Testis (tissue), 3 donors: ENCODE results near the gene RDH11. TPM values are rescaled to one million over a fixed set of nuclear protein-coding genes. Genes with fewer than 3 reads are reported as not detected.

ENCODE experiments used
- DNase-seq: peaks from one replicate; pipeline ENCODE4 v3.0.0-alpha.2; 2019
- H3K27ac ChIP-seq, 2 donors: fragments of 200-600 bp; sonication (generic); one replicate each; pipeline ENCODE4 v1.5.1; 2019
- H3K27me3 ChIP-seq: fragments of 200-600 bp; sonication (generic); one replicate; pipeline ENCODE4 v1.5.1; 2019
- H3K36me3 ChIP-seq: fragments of 200-600 bp; sonication (generic); one replicate; pipeline ENCODE4 v1.5.1; 2017; ENCODE audit warnings: low read depth; ENCODE audit errors: missing control alignments
- H3K4me1 ChIP-seq: fragments of 200-600 bp; sonication (generic); one replicate; pipeline ENCODE4 v1.5.1; 2019
- H3K4me3 ChIP-seq, 2 donors: fragments of 200-600 bp; sonication (generic); one replicate each; pipeline ENCODE4 v1.5.1; 2017 to 2019
- H3K9me3 ChIP-seq: fragments of 200-600 bp; sonication (generic); one replicate; pipeline ENCODE4 v1.5.1; 2017
- CTCF ChIP-seq, 3 experiments: fragments of 450-650 bp in 2 of 3; fragments of 200-600 bp in 1 of 3; sonication (generic) in 1 of 3; IDR thresholded peaks; one replicate each; pipeline ENCODE4 v1.5.1; 2016 to 2019; ENCODE audit warnings: antibody characterized with exemption in 3 of 3, mild to moderate bottlenecking in 2 of 3, moderate library complexity in 1 of 3
- POLR2A ChIP-seq: fragments of 450-650 bp; IDR thresholded peaks from one replicate; pipeline ENCODE4 v1.6.1; 2017; ENCODE audit warnings: antibody characterized with exemption, mild to moderate bottlenecking, moderate library complexity
- WGBS, 2 donors: methylation state at CpG; one replicate each; pipeline ENCODE4 v1.1.5; 2018; 5-methylcytosine and 5-hydroxymethylcytosine counted together
- intact Hi-C: fragments of 100-400 bp; cut with DNase I; formaldehyde crosslinking; loops from one replicate; pipeline ENCODE4 v1.15.1; 2023; ENCODE audit warnings: low total_unique reads
- polyA plus RNA-seq: library from polyadenylated mRNA; stranded (reverse); fragments of 350-450 nt; fragmentation: Illumina TruSeq; extraction: RNeasy Lipid Tissue Mini Kit (QIAGEN cat#74804); gene quantifications from one replicate; pipeline ENCODE4 v1.2.3, GENCODE V29; 2014; ENCODE audit warnings: low read depth, low replicate concordance; ENCODE audit not compliant: insufficient read depth
- total RNA-seq, 2 donors: library from RNA; depleted of rRNA; stranded (reverse); fragments of >200 nt; gene quantifications; one replicate each; pipeline ENCODE4 v1.2.3, GENCODE V29; 2016

RDH11 gene
- total and polyA plus RNA-seq, 3 donors from 2014 or later, result 63.2 to 87.5 (median 82.4) TPM

- Histone ChIP-seq H3K4me3 (no peak overlapping the region), H3K36me3 (no peaks in the 10 kb centered on the region), H3K4me1 (no peaks in the 10 kb centered on the region), H3K27ac (no peak overlapping the region), H3K27me3 (no peaks in the 10 kb centered on the region), H3K9me3 (no peaks in the 10 kb centered on the region)
- no peak for DNase-seq
- no peak for TF ChIP-seq CTCF (IDR thresholded peaks at IDR 0.05)
- intact Hi-C loops, result no loop called here
- WGBS, 2 donors, result 76 to 82% methylated on average over 6 of the region's 6 CpGs
These were observed 41.8 kb downstream of the RDH11 start for GRCh38 chr14:67653651-67654280.

GRCh38 chr14:67652189-67652588, 43.4 kb downstream of the RDH11 start:
- no peaks in the 10 kb centered on the region for H3K36me3 ChIP-seq
- WGBS, 2 donors, result 65 to 78% methylated on average over 1 of the region's 1 CpG
- no peak overlapping the region for H3K27ac ChIP-seq

GRCh38 chr14:67650694-67651093, 44.9 kb downstream of the RDH11 start:
- 81 to 89% methylated on average over 2 of the region's 2 CpGs for WGBS, 2 donors
- intact Hi-C loops, result no loop called here
- H3K27ac ChIP-seq, result no peak overlapping the region
- DNase-seq, result no peak
- H3K4me1 ChIP-seq, result no peaks in the 10 kb centered on the region
- H3K27me3 ChIP-seq, result no peaks in the 10 kb centered on the region
- H3K9me3 ChIP-seq, result no peaks in the 10 kb centered on the region
- TF ChIP-seq CTCF (IDR thresholded peaks at IDR 0.05), result no peak
- TF ChIP-seq POLR2A, result no peak
- no peak overlapping the region for H3K4me3 ChIP-seq
- no peaks in the 10 kb centered on the region for H3K36me3 ChIP-seq

More at GRCh38 chr14:67652189-67652588, 43.4 kb downstream of the RDH11 start:
- Histone ChIP-seq H3K4me3 (no peak overlapping the region), H3K9me3 (no peaks in the 10 kb centered on the region), H3K27me3 (no peaks in the 10 kb centered on the region), H3K4me1 (no peaks in the 10 kb centered on the region)
- no peak for DNase-seq
- intact Hi-C loops, result no loop called here
- TF ChIP-seq CTCF (IDR thresholded peaks at IDR 0.05) (no peak), POLR2A (no peak)

- Histone ChIP-seq H3K4me3 (no peak overlapping the region), H3K27ac (no peak overlapping the region), H3K9me3 (no peaks in the 10 kb centered on the region), H3K4me1 (no peaks in the 10 kb centered on the region), H3K36me3 (no peaks in the 10 kb centered on the region), H3K27me3 (no peaks in the 10 kb centered on the region)
- WGBS, 2 donors, result 58 to 76% methylated on average over 1 of the region's 1 CpG
- intact Hi-C loops, result no loop called here
- TF ChIP-seq CTCF (IDR thresholded peaks at IDR 0.05), result no peak
- DNase-seq, result no peak
These were observed 45.4 kb downstream of the RDH11 start for GRCh38 chr14:67650151-67650550.

- WGBS, 2 donors, result 88% methylated on average over 3 of the region's 3 CpGs
These were observed 49.4 kb downstream of the RDH11 start for GRCh38 chr14:67646131-67646530.

More at GRCh38 chr14:67646131-67646530, 49.4 kb downstream of the RDH11 start:
- H3K27ac ChIP-seq, result no peak overlapping the region
- intact Hi-C loops, result no loop called here
- no peaks in the 10 kb centered on the region for H3K4me1 ChIP-seq
- DNase-seq, result no peak
- no peak overlapping the region for H3K4me3 ChIP-seq
- H3K36me3 ChIP-seq, result no peaks in the 10 kb centered on the region
- no peaks in the 10 kb centered on the region for H3K9me3 ChIP-seq
- H3K27me3 ChIP-seq, result no peaks in the 10 kb centered on the region
- no peak for TF ChIP-seq POLR2A
- no peak for TF ChIP-seq CTCF (IDR thresholded peaks at IDR 0.05)
